HEK293T (cell line): Measurements from ENCODE around the gene FOXO3.
A peak's percentile ranks its signal among the peaks of the same experiment; 100 is the strongest.

ENCODE experiments used
- CTCF ChIA-PET: fragments of 350-600 bp; formaldehyde crosslinking; extraction: SDS; loops from one replicate; lab custom pipeline; 2021; ENCODE audit warnings: antibody characterized with exemption, inconsistent platforms; lab: Yijun Ruan, JAX
- POLR2A ChIA-PET: fragments of 350-600 bp; formaldehyde crosslinking; extraction: SDS; loops from one replicate; lab custom pipeline; 2020; ENCODE audit warnings: antibody characterized with exemption, inconsistent platforms; lab: Yijun Ruan, JAX
- DNase-seq: peaks from one replicate; pipeline ENCODE4 v3.0.0; 2012; ENCODE audit warnings: mixed read lengths; ENCODE audit errors: extremely low spot score
- ARNT ChIP-seq: fragments of 450-650 bp; IDR thresholded peaks from 2 replicates; pipeline ENCODE4 v1.6.1; 2017; ENCODE audit warnings: mild to moderate bottlenecking
- BHLHE40 ChIP-seq: fragments of 450-650 bp; IDR thresholded peaks from 2 replicates; pipeline ENCODE4 v1.6.1; 2016; ENCODE audit warnings: mild to moderate bottlenecking, moderate library complexity, borderline replicate concordance
- CTBP1 ChIP-seq: fragments of 450-650 bp; IDR thresholded peaks from 2 replicates; pipeline ENCODE4 v1.6.1; 2016; ENCODE audit warnings: borderline replicate concordance
- ELF4 ChIP-seq: fragments of 450-650 bp; IDR thresholded peaks from 2 replicates; pipeline ENCODE4 v1.6.1; 2017; ENCODE audit warnings: antibody characterized with exemption
- FOXA1 ChIP-seq: fragments of 450-650 bp; IDR thresholded peaks from 2 replicates; pipeline ENCODE4 v1.6.1; 2016; ENCODE audit warnings: mild to moderate bottlenecking
- FOXK2 ChIP-seq: fragments of 450-650 bp; IDR thresholded peaks from 2 replicates; pipeline ENCODE4 v1.6.1; 2016; ENCODE audit warnings: mild to moderate bottlenecking
- FOXM1 ChIP-seq: fragments of 450-650 bp; IDR thresholded peaks from 2 replicates; pipeline ENCODE4 v1.6.1; 2017; ENCODE audit warnings: mild to moderate bottlenecking, borderline replicate concordance
- HDGF ChIP-seq: fragments of 450-650 bp; IDR thresholded peaks from 2 replicates; pipeline ENCODE4 v1.6.1; 2017; ENCODE audit warnings: antibody characterized with exemption, borderline replicate concordance
- L3MBTL2 ChIP-seq: fragments of 450-650 bp; conservative IDR thresholded peaks from 2 replicates; pipeline ENCODE4 v1.6.1; 2016; ENCODE audit warnings: mild to moderate bottlenecking
- LEF1 ChIP-seq: fragments of 450-650 bp; IDR thresholded peaks from 2 replicates; pipeline ENCODE4 v1.6.1; 2017; ENCODE audit warnings: mild to moderate bottlenecking, borderline replicate concordance
- NFRKB ChIP-seq: fragments of 450-650 bp; IDR thresholded peaks from 2 replicates; pipeline ENCODE4 v1.6.1; 2016; ENCODE audit warnings: mild to moderate bottlenecking, moderate library complexity
- PKNOX1 ChIP-seq: fragments of 450-650 bp; IDR thresholded peaks from 2 replicates; pipeline ENCODE4 v1.6.1; 2016
- SP1 ChIP-seq: fragments of 450-650 bp; IDR thresholded peaks from 2 replicates; pipeline ENCODE4 v1.6.1; 2017
- SUZ12 ChIP-seq: fragments of 450-650 bp; IDR thresholded peaks from 2 replicates; pipeline ENCODE4 v1.6.1; 2016; ENCODE audit warnings: mild to moderate bottlenecking
- TARDBP ChIP-seq: fragments of 450-650 bp; IDR thresholded peaks from 2 replicates; pipeline ENCODE4 v1.6.1; 2016
- ZNF384 ChIP-seq: fragments of 450-650 bp; IDR thresholded peaks from 2 replicates; pipeline ENCODE4 v1.6.1; 2016

Gene FOXO3

GRCh38 chr6:108589244-108589791 is 28.6 kb downstream of the FOXO3 start:
- DNase-seq = no peak
- ChIA-PET POLR2A (no interaction called here), CTCF (no interaction called here)
- TF ChIP-seq TARDBP (no peak), FOXM1 (no peak), BHLHE40 (no peak), NFRKB (no peak), SP1 (no peak), ZNF384 (no peak), PKNOX1 (no peak)

DNA sequence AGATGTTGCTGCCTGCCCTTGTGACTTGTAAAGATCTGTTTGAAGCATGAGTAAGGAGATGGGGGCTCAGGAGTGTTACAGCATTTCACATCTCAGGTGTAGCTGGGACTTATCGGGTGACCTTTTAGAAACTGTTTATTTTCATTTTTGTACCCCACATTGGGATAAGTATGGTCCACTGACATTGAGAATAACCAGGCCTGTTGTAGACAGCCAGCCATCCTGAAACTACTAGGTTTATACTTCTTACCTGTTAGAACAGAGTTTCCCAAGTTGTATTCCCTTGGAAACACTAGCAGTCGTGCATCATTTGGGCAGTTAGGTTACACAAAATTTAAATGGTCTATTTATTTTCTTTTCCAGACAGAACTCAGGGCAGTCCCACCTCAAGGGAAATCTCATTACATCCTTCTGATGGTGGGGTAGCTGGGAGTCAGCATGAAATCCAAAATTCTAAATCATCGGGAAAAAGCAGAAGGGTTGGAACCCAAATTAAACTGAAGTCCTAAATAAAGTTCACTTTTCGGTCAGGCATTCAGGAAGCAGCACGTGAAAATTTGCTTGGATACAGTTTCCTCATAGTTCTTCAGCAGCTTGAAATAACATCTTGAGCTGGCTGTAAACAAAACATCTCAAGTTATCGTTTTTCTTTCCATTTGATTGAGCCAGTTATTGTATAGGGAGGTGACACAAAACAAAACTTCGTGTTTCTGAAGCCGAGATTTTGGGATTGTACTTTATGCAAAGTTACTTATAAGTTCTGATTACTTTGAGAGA is 30.5 kb downstream of the FOXO3 start:
- TF ChIP-seq NFRKB = no peak
- TF ChIP-seq ELF4 = no peak
- TF ChIP-seq BHLHE40 = no peak
- TF ChIP-seq FOXA1 = no peak
- TF ChIP-seq FOXK2 = no peak
- TF ChIP-seq CTBP1 = no peak
- TF ChIP-seq ARNT = no peak
- no peak for TF ChIP-seq SUZ12
- DNase-seq = no peak
- CTCF ChIA-PET = no interaction called here
- POLR2A ChIA-PET = no interaction called here

DNA sequence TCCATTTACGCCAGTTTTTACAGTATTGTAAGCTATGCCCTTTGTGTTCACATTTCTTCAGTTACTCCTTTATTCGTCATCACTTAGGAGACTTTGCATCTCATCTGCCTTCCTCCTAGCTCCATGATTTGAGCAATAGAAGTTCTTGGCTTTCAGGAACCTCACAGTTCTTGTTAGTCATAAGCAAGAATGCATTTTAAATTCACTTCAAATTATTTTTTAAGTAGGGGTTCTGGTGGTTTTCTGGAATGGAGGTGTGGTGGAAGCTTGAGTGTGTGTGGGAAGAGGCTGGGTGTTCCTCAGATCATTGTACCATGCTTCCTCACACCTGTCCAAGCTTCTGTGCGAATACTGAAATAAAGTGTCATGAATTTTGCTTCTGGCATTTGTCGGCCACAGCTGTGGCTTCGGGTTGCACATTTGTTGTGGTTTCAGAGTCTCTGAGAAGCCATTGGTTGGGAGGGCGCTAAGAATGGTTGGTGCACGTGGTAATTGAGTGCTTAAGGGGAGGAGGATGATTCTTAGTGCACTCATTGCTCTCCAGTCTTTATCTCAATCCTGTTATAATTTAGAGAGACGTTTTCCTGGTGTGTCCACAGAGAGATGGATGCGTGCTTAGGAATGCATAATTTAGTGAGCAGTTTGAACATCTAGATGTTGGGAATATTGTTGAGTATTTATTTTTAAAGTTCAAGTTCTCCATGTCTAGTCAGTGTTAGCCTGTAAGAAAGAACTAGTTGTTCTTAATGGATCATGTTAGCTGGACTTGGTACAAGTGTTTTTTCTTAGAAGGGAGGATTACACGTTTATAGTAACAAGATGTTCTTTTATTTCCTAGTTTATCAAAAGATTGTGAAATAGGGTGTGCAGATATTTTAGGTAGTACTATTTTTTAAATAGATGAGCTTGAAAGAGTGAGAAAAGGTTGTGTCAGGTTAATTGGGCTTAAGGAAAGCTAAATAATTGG is 31.9 kb downstream of the FOXO3 start:
- ChIA-PET POLR2A (interaction anchor here (0.6 to 0.9 kb wide), 3 partner anchors 23 to 35 kb away, joined by 3 read pairs; partner anchors contain the start of gene FOXO3), CTCF (no interaction called here)
- no peak for TF ChIP-seq FOXA1
- no peak for TF ChIP-seq CTBP1
- peak; percentile 37; the same call in 1 of the 2 replicates for TF ChIP-seq L3MBTL2
- TF ChIP-seq BHLHE40 = no peak
- DNase-seq = peak; percentile 34

DNA sequence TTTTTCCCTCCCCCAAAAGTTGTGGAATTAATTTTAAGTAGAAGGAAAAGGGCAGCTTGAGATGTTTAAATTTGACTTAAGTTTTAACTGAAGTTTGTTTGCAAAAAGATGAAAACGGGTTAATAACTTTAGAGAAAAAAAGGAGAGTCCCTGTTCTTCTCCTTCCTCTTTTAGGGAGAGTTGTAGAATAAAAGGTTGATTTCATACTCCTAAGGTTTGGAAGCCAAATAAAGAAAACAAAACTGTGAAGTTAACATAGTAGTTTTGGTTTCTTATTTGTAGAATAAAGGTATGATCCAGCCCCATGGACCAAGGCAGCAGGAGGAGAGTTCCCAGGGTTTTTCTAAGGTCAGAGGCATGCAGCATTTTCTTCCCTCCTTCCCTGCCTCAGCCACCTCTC is 33.4 kb downstream of the FOXO3 start:
- TF ChIP-seq FOXM1 (no peak), FOXA1 (no peak), FOXK2 (no peak), NFRKB (no peak), BHLHE40 (no peak), CTBP1 (no peak), TARDBP (no peak), PKNOX1 (no peak), HDGF (no peak), SP1 (no peak), L3MBTL2 (no peak), SUZ12 (no peak), LEF1 (no peak), ZNF384 (no peak), ARNT (no peak), ELF4 (no peak)
- CTCF ChIA-PET = no interaction called here
- DNase-seq = no peak
- POLR2A ChIA-PET = no interaction called here

DNA sequence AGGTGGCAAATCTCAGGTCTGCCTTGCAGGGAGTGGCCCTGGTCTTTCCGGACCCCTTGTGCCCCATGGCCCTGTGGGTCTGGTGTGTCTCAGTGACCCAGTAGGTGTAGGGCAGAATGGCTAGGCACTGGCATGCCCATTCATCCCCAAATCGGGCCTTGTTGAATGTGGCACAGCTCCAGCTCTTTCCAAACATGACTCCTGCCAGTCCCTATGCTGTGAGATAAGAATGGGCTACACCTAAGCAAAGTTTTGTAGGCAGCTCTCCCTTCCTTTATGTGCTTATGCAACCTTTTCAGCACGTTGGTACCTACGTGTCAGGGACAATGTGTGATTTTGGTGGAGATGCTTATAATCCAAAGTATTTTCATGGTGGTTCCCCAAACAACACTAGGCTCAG is 33.9 kb downstream of the FOXO3 start:
- ChIA-PET POLR2A (no interaction called here), CTCF (no interaction called here)
- DNase-seq = no peak
- TF ChIP-seq LEF1 (no peak), FOXA1 (no peak)

- no peak for DNase-seq
- CTCF ChIA-PET = no interaction called here
- TF ChIP-seq L3MBTL2 (no peak), SP1 (no peak), SUZ12 (no peak), BHLHE40 (no peak), LEF1 (no peak), PKNOX1 (no peak), ARNT (no peak), CTBP1 (no peak), HDGF (no peak), ELF4 (no peak), TARDBP (no peak), ZNF384 (no peak), FOXA1 (no peak), NFRKB (no peak), FOXK2 (no peak)
- POLR2A ChIA-PET = interaction anchor here (0.9 kb wide), 1 partner anchor 34 kb away, joined by 3 read pairs; no protein-coding TSS in a partner anchor
Observed at GRCh38 chr6:108596956-108597355, 36.2 kb downstream of the FOXO3 start.
